ENCODE measurements around the gene FXYD4.
"Not testable (repeated sequence)": the region's sequence is repeated elsewhere in the genome, so short reads cannot be mapped to it uniquely, and the experiment has no call there.

Gene FXYD4

GRCh38 chr10:43324876-43325275 is 46.6 kb upstream of the FXYD4 start:
- Histone ChIP-seq H4K8ac (ENCODE audit: low read depth, low read length) (peak overlapping the region; percentile 72), H3K14ac (ENCODE audit: low read length) (no peak overlapping the region), H2AFZ (ENCODE audit: low read length) (no peak overlapping the region), H3K4me3 (ENCODE audit: low read length in 2 of 2) (no peak overlapping the region), H2BK120ac (ENCODE audit: low read depth, low read length) (no peak overlapping the region), H3K4me2 (ENCODE audit: insufficient read depth, low read length, poor library complexity, severe bottlenecking) (no peak overlapping the region), H2BK15ac (ENCODE audit: low read length) (no peak overlapping the region), H3K18ac (ENCODE audit: low read length) (peak overlapping the region; percentile 8), H3K9me3 (replicated peaks in 1 of 2; ENCODE audit: control insufficient read depth in 2 of 2, insufficient read depth in 1 of 2, low read depth in 1 of 2, low read length in 2 of 2) (no peaks in the 10 kb centered on the region), H3K79me1 (ENCODE audit: low read depth, low read length) (no peaks in the 10 kb centered on the region), H3K4ac (ENCODE audit: low read length) (no peak overlapping the region), H3K4me1 (ENCODE audit: control insufficient read depth in 2 of 2, insufficient read depth in 1 of 2, low read depth in 1 of 2, low read length in 2 of 2) (peaks cover 0 to 7% of the 10 kb centered on the region in 2 donors), H3K27me3 (ENCODE audit: control insufficient read depth in 3 of 3, insufficient read depth in 3 of 3, low read depth in 1 of 3, low read length in 3 of 3) (peaks cover 0 to 8% (median 0%) of the 10 kb centered on the region in 3 experiments), H3K9ac (ENCODE audit: low read depth, low read length, poor library complexity) (no peak overlapping the region), H3K36me3 (replicated peaks in 1 of 2; ENCODE audit: control insufficient read depth in 2 of 2, insufficient read depth in 2 of 2, low read length in 2 of 2) (no peaks in the 10 kb centered on the region), H2BK12ac (ENCODE audit: low read length) (no peak overlapping the region), H3K23ac (ENCODE audit: low read depth, low read length, poor library complexity) (peak overlapping the region; percentile 34), H2BK5ac (ENCODE audit: low read length) (no peak overlapping the region), H3K27ac (replicated peaks; ENCODE audit: low read length) (no peak overlapping the region), H4K91ac (ENCODE audit: low read depth, low read length, poor library complexity) (no peak overlapping the region), H2AK5ac (ENCODE audit: low read depth, low read length) (no peak overlapping the region)
- WGBS, 2 donors (ENCODE audit: extremely low coverage in 2 of 2, insufficient read length in 2 of 2, insufficient replicate concordance in 1 of 2): no CpG with 5 or more reads among the region's 3 CpGs
- DNase-seq (ENCODE audit: low spot score): no peak

GRCh38 chr10:43327171-43327570 is 44.3 kb upstream of the FXYD4 start:
- H4K91ac ChIP-seq (ENCODE audit: low read depth, low read length, poor library complexity): no peak overlapping the region
- peaks cover 0 to 3% (median 0%) of the 10 kb centered on the region in 3 experiments for H3K27me3 ChIP-seq (ENCODE audit: control insufficient read depth in 3 of 3, insufficient read depth in 3 of 3, low read depth in 1 of 3, low read length in 3 of 3)
- peaks cover 0 to 7% of the 10 kb centered on the region in 2 donors for H3K4me1 ChIP-seq (ENCODE audit: control insufficient read depth in 2 of 2, insufficient read depth in 1 of 2, low read depth in 1 of 2, low read length in 2 of 2)
- no peaks in the 10 kb centered on the region for H3K79me1 ChIP-seq (ENCODE audit: low read depth, low read length)
- H2BK120ac ChIP-seq (ENCODE audit: low read depth, low read length): no peak overlapping the region
- H3K14ac ChIP-seq (ENCODE audit: low read length): no peak overlapping the region
- H3K27ac ChIP-seq (replicated peaks; ENCODE audit: low read length): no peak overlapping the region
- H2BK5ac ChIP-seq (ENCODE audit: low read length): no peak overlapping the region
- H2BK12ac ChIP-seq (ENCODE audit: low read length): no peak overlapping the region
- H3K36me3 ChIP-seq (replicated peaks in 1 of 2; ENCODE audit: control insufficient read depth in 2 of 2, insufficient read depth in 2 of 2, low read length in 2 of 2): no peaks in the 10 kb centered on the region
- H4K8ac ChIP-seq (ENCODE audit: low read depth, low read length): no peak overlapping the region
- DNase-seq (ENCODE audit: low spot score): no peak
- H3K9ac ChIP-seq (ENCODE audit: low read depth, low read length, poor library complexity): no peak overlapping the region
- no peak overlapping the region for H3K4me3 ChIP-seq (ENCODE audit: low read length in 2 of 2)
- H2AFZ ChIP-seq (ENCODE audit: low read length): no peak overlapping the region
- H3K9me3 ChIP-seq (replicated peaks in 1 of 2; ENCODE audit: control insufficient read depth in 2 of 2, insufficient read depth in 1 of 2, low read depth in 1 of 2, low read length in 2 of 2): no peaks in the 10 kb centered on the region
- no peak overlapping the region for H3K23ac ChIP-seq (ENCODE audit: low read depth, low read length, poor library complexity)
- no peak overlapping the region for H2AK5ac ChIP-seq (ENCODE audit: low read depth, low read length)
- no peak overlapping the region for H3K18ac ChIP-seq (ENCODE audit: low read length)
- no peak overlapping the region for H3K4me2 ChIP-seq (ENCODE audit: insufficient read depth, low read length, poor library complexity, severe bottlenecking)
- no peak overlapping the region for H2BK15ac ChIP-seq (ENCODE audit: low read length)
- H3K4ac ChIP-seq (ENCODE audit: low read length): no peak overlapping the region
- WGBS, 2 donors (ENCODE audit: extremely low coverage in 2 of 2, insufficient read length in 2 of 2, insufficient replicate concordance in 1 of 2): no CpG with 5 or more reads among the region's 2 CpGs

GRCh38 chr10:43327986-43328385 is 43.5 kb upstream of the FXYD4 start:
- Histone ChIP-seq H3K4me2 (ENCODE audit: insufficient read depth, low read length, poor library complexity, severe bottlenecking) (no peak overlapping the region), H4K91ac (ENCODE audit: low read depth, low read length, poor library complexity) (no peak overlapping the region), H2BK120ac (ENCODE audit: low read depth, low read length) (no peak overlapping the region), H3K9me3 (replicated peaks in 1 of 2; ENCODE audit: control insufficient read depth in 2 of 2, insufficient read depth in 1 of 2, low read depth in 1 of 2, low read length in 2 of 2) (no peaks in the 10 kb centered on the region), H3K36me3 (replicated peaks in 1 of 2; ENCODE audit: control insufficient read depth in 2 of 2, insufficient read depth in 2 of 2, low read length in 2 of 2) (no peaks in the 10 kb centered on the region), H3K79me1 (ENCODE audit: low read depth, low read length) (no peaks in the 10 kb centered on the region), H4K8ac (ENCODE audit: low read depth, low read length) (no peak overlapping the region), H3K14ac (ENCODE audit: low read length) (no peak overlapping the region), H3K4me3 (ENCODE audit: low read length in 2 of 2) (no peak overlapping the region), H2BK12ac (ENCODE audit: low read length) (no peak overlapping the region), H3K4me1 (ENCODE audit: control insufficient read depth in 2 of 2, insufficient read depth in 1 of 2, low read depth in 1 of 2, low read length in 2 of 2) (peaks cover 0 to 3% of the 10 kb centered on the region in 2 donors), H3K27ac (replicated peaks; ENCODE audit: low read length) (no peak overlapping the region), H2AK5ac (ENCODE audit: low read depth, low read length) (no peak overlapping the region), H3K9ac (ENCODE audit: low read depth, low read length, poor library complexity) (no peak overlapping the region), H3K18ac (ENCODE audit: low read length) (no peak overlapping the region), H3K4ac (ENCODE audit: low read length) (no peak overlapping the region), H3K23ac (ENCODE audit: low read depth, low read length, poor library complexity) (no peak overlapping the region), H3K27me3 (ENCODE audit: control insufficient read depth in 3 of 3, insufficient read depth in 3 of 3, low read depth in 1 of 3, low read length in 3 of 3) (no peaks in the 10 kb centered on the region), H2BK5ac (ENCODE audit: low read length) (no peak overlapping the region), H2AFZ (ENCODE audit: low read length) (no peak overlapping the region), H2BK15ac (ENCODE audit: low read length) (no peak overlapping the region)
- DNase-seq (ENCODE audit: low spot score): no peak
- no CpG with 5 or more reads among the region's 5 CpGs for WGBS, 2 donors (ENCODE audit: extremely low coverage in 2 of 2, insufficient read length in 2 of 2, insufficient replicate concordance in 1 of 2)

GRCh38 chr10:43328810-43329209 is 42.6 kb upstream of the FXYD4 start:
- H2BK5ac ChIP-seq (ENCODE audit: low read length); H2BK12ac ChIP-seq (ENCODE audit: low read length); H3K4ac ChIP-seq (ENCODE audit: low read length); H2AK5ac ChIP-seq (ENCODE audit: low read depth, low read length); H3K4me1 ChIP-seq (ENCODE audit: control insufficient read depth in 2 of 2, insufficient read depth in 1 of 2, low read depth in 1 of 2, low read length in 2 of 2); H3K4me2 ChIP-seq (ENCODE audit: insufficient read depth, low read length, poor library complexity, severe bottlenecking); H3K79me1 ChIP-seq (ENCODE audit: low read depth, low read length); H3K4me3 ChIP-seq (ENCODE audit: low read length in 2 of 2); H3K14ac ChIP-seq (ENCODE audit: low read length); H3K36me3 ChIP-seq (replicated peaks in 1 of 2; ENCODE audit: control insufficient read depth in 2 of 2, insufficient read depth in 2 of 2, low read length in 2 of 2); H3K9ac ChIP-seq (ENCODE audit: low read depth, low read length, poor library complexity); H3K23ac ChIP-seq (ENCODE audit: low read depth, low read length, poor library complexity); H4K91ac ChIP-seq (ENCODE audit: low read depth, low read length, poor library complexity); DNase-seq (ENCODE audit: low spot score); H3K27me3 ChIP-seq (ENCODE audit: control insufficient read depth in 3 of 3, insufficient read depth in 3 of 3, low read depth in 1 of 3, low read length in 3 of 3); H2BK15ac ChIP-seq (ENCODE audit: low read length); H3K27ac ChIP-seq (replicated peaks; ENCODE audit: low read length); H3K18ac ChIP-seq (ENCODE audit: low read length); H3K9me3 ChIP-seq (replicated peaks in 1 of 2; ENCODE audit: control insufficient read depth in 2 of 2, insufficient read depth in 1 of 2, low read depth in 1 of 2, low read length in 2 of 2); H4K8ac ChIP-seq (ENCODE audit: low read depth, low read length); H2BK120ac ChIP-seq (ENCODE audit: low read depth, low read length); H2AFZ ChIP-seq (ENCODE audit: low read length): not testable (repeated sequence)
- WGBS, 2 donors (ENCODE audit: extremely low coverage in 2 of 2, insufficient read length in 2 of 2, insufficient replicate concordance in 1 of 2): no CpG with 5 or more reads among the region's 18 CpGs
